GM18858 (cell line): Measurements from ENCODE around the gene KIF5A.

Experiments used
- ATAC-seq: cut with Tn5 transposase; IDR thresholded peaks from one replicate; pipeline ENCODE4 v1.9.1; 2021; ENCODE audit not compliant: unreplicated experiment

KIF5A gene

DNA sequence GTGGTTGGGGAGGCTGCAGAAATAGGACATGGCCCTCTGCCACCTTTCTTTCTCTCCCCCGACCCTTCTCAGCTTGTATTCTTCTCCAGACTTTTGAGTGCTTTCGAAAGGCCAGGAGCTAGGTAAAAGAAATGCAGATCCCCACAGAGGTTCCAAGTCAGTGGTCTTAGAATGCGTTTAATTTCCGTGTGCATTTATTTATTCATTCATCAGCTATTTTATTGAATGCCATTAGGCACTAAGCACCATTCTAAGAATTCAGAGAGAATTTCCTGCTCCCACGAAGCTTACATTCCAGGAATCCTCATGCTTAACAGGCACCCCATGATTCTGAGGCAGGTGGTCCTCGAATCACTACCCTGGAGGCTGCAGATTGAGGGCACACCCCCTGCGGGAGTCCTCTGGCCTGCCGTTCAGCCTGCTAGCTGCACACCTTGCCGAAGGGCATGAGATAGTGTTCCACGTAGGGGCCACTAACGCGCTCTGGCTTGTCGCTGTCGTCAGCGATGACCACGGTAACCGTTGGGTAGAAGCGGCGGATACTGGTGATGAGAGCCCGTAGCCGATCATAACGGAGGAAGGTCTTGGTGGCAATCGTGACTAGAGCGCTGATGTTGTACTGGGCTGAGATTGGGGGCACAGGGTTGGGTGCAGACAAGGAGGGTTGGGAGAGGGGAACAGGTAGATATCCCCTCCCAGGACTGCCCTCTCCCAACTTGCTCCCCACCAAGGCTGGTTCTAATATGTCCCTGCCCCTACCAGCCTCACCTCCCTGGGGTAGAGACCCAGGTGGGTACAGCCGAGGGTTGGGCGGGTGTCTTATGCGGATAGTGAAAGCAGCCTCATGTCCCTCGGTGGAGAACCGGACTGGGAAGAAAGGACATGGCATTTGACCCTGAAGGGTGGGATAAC is 78.7 kb downstream of the KIF5A start:
- ATAC-seq: no peak

DNA sequence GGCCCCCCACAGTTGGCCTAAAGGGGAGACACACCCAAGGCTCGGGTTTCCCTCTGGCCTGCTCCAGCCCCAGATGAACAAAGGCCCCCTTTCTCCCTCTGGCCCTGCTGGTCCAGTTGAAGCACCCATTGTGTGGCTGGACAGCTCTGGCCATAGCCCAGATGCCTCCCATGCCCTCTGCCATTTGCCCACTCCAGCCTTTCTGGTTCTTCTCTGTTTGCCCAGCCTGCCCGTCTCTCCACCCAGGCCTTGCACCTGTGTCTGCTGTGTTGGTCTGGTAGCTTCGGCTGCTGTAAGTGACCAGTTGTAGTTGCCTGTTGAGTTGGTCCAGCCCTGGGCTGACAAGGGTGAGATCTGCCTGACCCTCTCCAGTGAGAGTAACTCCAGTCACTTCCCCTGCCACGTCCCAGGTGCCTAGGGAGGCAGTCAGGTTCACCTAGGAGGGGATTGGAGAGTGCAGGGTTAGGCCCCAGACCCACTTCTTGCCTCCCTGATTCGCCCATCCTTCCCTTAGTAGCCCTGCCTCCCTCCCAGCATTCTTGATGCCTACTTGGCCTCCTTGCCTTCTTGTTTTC is 80.1 kb downstream of the KIF5A start:
- ATAC-seq: no peak

DNA sequence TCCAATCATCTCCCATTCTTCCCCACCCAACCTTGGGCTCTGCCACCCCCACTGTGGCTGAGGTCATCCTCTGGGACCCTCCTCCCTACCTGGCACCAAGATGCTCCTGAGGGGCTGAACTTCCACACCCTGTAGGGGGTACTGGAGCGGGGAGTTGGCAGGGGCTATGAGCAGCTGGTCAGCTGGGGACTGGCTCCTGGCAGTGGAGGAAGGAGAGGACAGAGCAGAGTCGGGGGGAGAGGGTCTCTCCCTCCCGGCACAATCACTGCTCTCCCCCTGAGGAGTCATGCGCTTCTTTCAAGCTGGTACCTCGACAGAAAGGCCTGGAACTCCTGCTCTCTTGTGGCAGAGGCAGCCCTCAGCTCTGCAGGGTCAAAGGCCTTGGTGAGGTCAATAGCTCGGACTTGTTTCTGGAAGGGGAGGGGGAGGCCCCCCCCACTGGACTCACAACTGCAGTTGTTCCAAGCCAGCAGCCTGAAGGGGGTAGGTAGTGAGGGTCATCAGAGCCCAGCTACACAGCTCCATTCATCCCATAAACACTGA is 81.1 kb downstream of the KIF5A start:
- ATAC-seq: no peak

DNA sequence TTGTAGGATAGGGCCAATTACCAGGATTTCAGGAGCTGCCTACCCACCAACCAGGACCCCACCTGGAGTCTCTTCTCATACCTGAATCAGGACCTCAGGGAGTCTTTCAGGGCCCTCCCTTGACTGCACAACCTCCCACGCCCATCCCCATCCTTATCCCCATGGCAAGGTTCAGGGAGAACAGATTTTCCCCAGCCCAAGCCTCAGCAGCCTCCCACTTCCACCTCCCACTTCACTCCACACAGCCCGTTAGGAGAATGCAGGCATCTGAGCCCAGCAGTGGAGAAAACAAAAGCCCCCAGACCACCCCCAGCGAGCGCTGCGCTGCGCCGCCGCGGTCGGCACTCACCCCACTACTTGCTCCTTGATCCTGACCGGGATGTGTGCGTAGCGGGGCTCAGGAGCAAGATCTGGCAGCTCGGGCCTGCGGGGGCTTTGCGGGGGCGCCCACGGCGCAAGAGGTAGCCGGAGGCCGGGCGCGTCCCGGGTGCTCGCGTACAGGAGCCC is 81.8 kb downstream of the KIF5A start:
- ATAC-seq: no peak

DNA sequence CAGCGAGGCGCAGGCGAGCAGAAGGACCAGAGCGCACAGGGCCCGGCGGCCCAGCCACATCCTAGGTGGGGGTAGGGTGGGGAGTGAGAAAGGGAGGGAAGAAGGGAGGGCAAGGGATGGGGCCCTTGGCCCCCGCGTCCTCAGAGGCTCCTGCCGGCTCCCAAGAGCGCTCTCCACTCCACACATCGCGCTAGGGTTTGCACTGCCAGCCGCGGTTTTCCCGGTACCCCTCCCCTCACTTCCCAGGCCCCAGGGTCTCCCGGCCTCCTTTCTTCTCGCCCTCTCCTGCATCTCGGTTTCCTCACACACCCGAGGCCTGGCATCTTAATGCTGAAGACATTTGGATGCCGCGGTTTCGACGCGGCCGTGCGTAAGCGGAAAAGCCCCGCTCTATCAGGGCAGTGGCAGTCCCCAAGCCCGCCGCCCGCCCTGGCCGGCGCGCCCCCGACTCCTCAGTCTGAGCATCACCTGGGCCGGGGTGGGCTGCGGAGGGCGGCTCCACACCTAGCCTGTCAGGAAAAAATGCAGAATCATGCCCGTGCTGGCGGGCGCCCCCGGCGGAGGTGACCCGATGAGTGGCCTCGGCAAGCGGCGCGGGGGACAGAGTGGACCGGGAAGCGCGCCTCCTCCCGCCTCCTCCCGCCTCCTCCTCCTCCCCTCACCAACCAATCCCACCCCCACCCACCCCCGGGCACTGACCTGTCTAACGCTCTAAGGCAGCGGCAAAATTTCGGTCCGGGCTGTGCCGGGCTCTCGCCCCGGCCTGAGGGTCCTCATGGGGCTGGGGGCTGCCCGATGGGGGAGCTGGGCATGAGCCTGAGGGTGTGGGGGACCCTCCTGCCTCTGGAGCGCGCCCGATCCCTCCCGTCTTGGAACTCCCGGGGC is 82.5 kb downstream of the KIF5A start:
- no peak for ATAC-seq

DNA sequence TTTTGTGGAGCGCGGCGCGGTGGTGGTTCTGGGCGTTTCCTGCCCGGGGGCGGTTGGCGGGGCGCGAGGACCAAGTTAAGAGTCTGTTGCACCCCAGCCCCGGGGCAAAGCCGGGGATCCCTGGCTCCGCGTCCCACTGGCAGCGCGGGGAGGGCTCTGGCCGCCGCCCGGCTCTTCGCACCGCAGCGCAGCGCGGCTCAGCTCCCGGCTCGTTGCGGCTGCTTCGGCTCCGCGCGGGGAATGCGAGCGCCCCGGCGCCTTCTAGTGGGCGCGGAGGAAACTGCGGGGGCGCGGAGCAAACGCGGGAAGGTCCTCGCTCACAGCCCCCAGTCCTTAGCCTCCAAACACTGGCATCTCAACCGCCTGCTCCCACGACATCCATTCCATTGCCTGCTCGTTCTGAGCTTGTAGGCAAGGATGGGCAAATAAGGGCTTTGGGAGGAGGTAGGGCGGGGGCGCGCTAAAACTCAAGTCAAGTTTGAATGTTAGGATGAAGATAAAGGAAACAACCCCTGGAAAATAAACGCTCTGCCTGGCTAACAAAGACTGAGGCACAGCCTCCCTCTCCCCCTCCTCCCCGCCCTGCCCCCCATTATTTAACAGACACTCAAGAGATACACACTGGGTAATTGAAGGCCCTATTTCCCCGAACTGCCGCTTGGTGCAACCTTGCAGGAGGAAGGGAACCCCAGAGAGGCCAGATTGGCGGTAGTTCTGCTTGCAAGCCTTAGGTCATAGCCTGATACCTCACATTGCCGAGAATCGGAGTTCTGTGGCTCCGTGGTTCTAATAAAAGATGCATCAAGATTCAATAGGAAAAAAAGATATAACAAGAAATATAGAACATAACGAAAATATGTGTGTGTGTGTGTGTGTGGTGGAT is 83.4 kb downstream of the KIF5A start, which contains the start of gene B4GALNT1:
Gene B4GALNT1 (minus strand): TSS at position 244 of the 883 bp plus-strand sequence. CDS start 1,069 bp downstream, outside the sequence.
- peak; percentile 70 for ATAC-seq
